Kidney (tissue), 14 donors: ENCODE data around the gene LNX1. TPM values are rescaled to one million over a fixed set of nuclear protein-coding genes. Genes with fewer than 3 reads are reported as not detected.

Experiments
- DNase-seq, 5 donors: peaks; one replicate each; pipeline ENCODE4 v3.0.0-alpha.2; 2013 to 2020
- FAIRE-seq: peaks from 2 replicates; lab custom pipeline; 2012; peaks lifted over from hg19 to GRCh38; lab: Jason Lieb, UNC
- H3K27ac ChIP-seq, 2 donors: one replicate each; pipeline ENCODE4 v1.7.0; 2013; ENCODE audit warnings: low read depth in 2 of 2, low read length in 2 of 2, inconsistent platforms in 1 of 2
- H3K27me3 ChIP-seq: one replicate; pipeline ENCODE4 v1.7.1; 2013; ENCODE audit warnings: low read length, inconsistent platforms; ENCODE audit not compliant: control insufficient read depth, insufficient read depth
- H3K36me3 ChIP-seq, 3 donors: one replicate each; pipeline versions ENCODE4 v1.7.0 to v1.7.1; 2013; ENCODE audit warnings: low read length in 3 of 3, control low read depth in 1 of 3, inconsistent platforms in 1 of 3; ENCODE audit not compliant: insufficient read depth in 3 of 3, control insufficient read depth in 2 of 3
- H3K4me1 ChIP-seq, 3 donors: one replicate each; pipeline versions ENCODE4 v1.7.0 to v1.7.1; 2013; ENCODE audit warnings: low read length in 3 of 3, inconsistent platforms in 1 of 3, low read depth in 1 of 3; ENCODE audit not compliant: control insufficient read depth in 2 of 3, insufficient read depth in 2 of 3
- H3K4me3 ChIP-seq, 3 donors: one replicate each; pipeline versions ENCODE4 v1.7.0 to v1.8.1; 2013; ENCODE audit warnings: low read length in 3 of 3, control low read depth in 1 of 3, inconsistent platforms in 1 of 3
- H3K9ac ChIP-seq, 3 donors: one replicate each; pipeline versions ENCODE4 v1.7.0 to v1.7.1; 2013; ENCODE audit warnings: low read length in 3 of 3, control low read depth in 1 of 3, inconsistent platforms in 1 of 3
- H3K9me3 ChIP-seq, 3 donors: one replicate each; pipeline versions ENCODE4 v1.7.0 to v1.7.1; 2013; ENCODE audit warnings: low read length in 3 of 3, control low read depth in 1 of 3, inconsistent platforms in 1 of 3; ENCODE audit not compliant: control insufficient read depth in 2 of 3, insufficient read depth in 1 of 3
- CTCF ChIP-seq: IDR thresholded peaks from 3 replicates; pipeline ENCODE4 v1.5.1; 2012; ENCODE audit warnings: mild to moderate bottlenecking, moderate library complexity, borderline replicate concordance; ENCODE audit not compliant: insufficient read depth; ENCODE audit errors: extremely low read depth
- intact Hi-C: fragments of 100-400 bp; cut with DNase I; formaldehyde crosslinking; loops from one replicate; pipeline ENCODE4 v1.11.1; 2022
- polyA plus RNA-seq: library from polyadenylated mRNA; stranded (reverse); fragments of 350-450 nt; fragmentation: Illumina TruSeq; extraction: RNeasy Lipid Tissue Mini Kit (QIAGEN cat#74804); gene quantifications from one replicate; pipeline ENCODE4 v1.2.3, GENCODE V29; 2014; ENCODE audit warnings: low read depth, low replicate concordance; ENCODE audit not compliant: insufficient read depth
- total RNA-seq: library from RNA; stranded (reverse); fragmentation: NEBNext Ultra II Directional; extraction: Animal tissue kit (Norgen Biotek cat#: 25700); gene quantifications from one replicate; pipeline ENCODE4 v1.2.1, GENCODE V29; 2021
- donor health status: control.
- donor health status: control.
- donor health status: control.
- donor health status: control.
- donor health status: control.
- donor health status: DM: yes; HTN: yes; CAD: no.
- donor health status: Normal renal cell carcinoma (clear cell type).

The LNX1 gene
- total and polyA plus RNA-seq, 2 donors from 2014 or later = 10.2 to 25.6 TPM

DNA sequence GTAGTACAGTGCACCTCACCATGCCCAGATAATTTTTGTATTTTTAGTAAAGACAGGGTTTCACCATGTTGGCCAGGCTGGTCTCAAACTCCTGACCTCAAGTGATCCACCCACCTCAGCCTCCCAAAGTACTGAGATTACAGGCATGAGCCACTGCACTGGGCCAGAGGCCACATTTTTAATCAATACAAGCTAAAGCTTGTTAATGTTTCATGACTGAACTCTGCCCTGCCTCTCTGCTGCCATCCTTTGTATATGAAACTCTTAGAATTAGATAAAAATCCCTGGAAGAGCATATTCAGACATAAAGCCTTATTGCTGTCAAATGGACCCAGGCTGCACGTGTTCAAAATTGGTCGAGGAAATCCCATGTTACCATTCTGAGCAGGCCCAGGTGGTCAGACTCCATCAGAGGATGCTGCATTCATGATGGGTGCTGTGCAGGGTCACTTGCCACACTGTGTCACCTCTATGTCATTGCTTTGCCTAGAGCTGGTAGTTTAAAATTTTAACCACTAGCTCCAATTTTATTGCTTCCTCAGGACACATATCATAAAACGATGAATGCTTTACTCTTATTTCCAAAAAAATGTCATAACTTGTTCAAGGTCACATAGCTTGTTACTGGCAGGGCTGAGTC is 45.2 kb downstream of the LNX1 start:
- no peak for TF ChIP-seq CTCF
- no peaks in the 10 kb centered on the region for H3K27me3 ChIP-seq
- H3K36me3 ChIP-seq = no peaks in the 10 kb centered on the region
- H3K9ac ChIP-seq = no peak overlapping the region
- no peak for FAIRE-seq
- H3K4me1 ChIP-seq = peaks cover 0 to 6% (median 3%) of the 10 kb centered on the region in 3 donors
- H3K4me3 ChIP-seq = no peak overlapping the region
- no peak overlapping the region for H3K27ac ChIP-seq
- DNase-seq = no peak
- no peaks in the 10 kb centered on the region for H3K9me3 ChIP-seq
- intact Hi-C loops = no loop called here

- no peak overlapping the region for H3K4me3 ChIP-seq
- no peak overlapping the region for H3K27ac ChIP-seq
- H3K9me3 ChIP-seq = no peaks in the 10 kb centered on the region
- no peak for TF ChIP-seq CTCF
- no peak overlapping the region for H3K9ac ChIP-seq
- DNase-seq (no peak), FAIRE-seq (no peak)
- H3K4me1 ChIP-seq = peaks cover 0 to 6% (median 3%) of the 10 kb centered on the region in 3 donors
- H3K36me3 ChIP-seq = no peaks in the 10 kb centered on the region
- intact Hi-C loops = no loop called here
- H3K27me3 ChIP-seq = no peaks in the 10 kb centered on the region
Measured at GRCh38 chr4:53545273-53545672, 46.0 kb downstream of the LNX1 start.

DNA sequence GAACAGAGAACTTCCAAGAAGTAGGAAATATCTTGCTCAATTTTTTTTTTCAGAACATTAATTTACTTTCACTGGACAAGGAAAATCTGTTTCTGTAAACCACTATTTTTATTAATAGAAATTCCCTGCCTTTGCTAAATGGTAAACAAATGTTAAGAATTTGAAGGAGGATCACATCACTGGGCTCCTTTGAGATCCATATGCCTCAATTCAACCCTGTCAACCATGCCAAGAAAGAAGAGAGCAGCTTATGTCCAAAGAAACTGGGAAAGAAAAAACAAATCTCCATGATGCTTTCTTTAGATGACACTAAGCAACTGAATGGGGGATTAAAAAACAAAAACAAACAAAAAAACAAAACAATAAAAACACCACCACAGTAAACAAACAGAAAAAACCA is 47.7 kb downstream of the LNX1 start:
- DNase-seq (no peak), FAIRE-seq (no peak)
- no peak overlapping the region for H3K9ac ChIP-seq
- peaks cover 0 to 6% (median 3%) of the 10 kb centered on the region in 3 donors for H3K4me1 ChIP-seq
- H3K36me3 ChIP-seq = no peaks in the 10 kb centered on the region
- no peaks in the 10 kb centered on the region for H3K9me3 ChIP-seq
- no peak overlapping the region for H3K4me3 ChIP-seq
- no peak overlapping the region for H3K27ac ChIP-seq
- H3K27me3 ChIP-seq = no peaks in the 10 kb centered on the region
- no peak for TF ChIP-seq CTCF
- intact Hi-C loops = no loop called here
